Natural killer cell (primary cell): Measurements from ENCODE around the gene ANKRD63. TPM values are rescaled to one million over a fixed set of nuclear protein-coding genes. Genes with fewer than 3 reads are reported as not detected.

Experiments used
- ATAC-seq, 3 donors: fragments of 150-1000 bp in 2 of 3; fragments of 200-7000 bp in 1 of 3; cut with Tn5 transposase; 1 replicate in 1 of 3; 2 replicates in 2 of 3; pipeline ENCODE4 v1.10.0; 2021; ENCODE audit warnings: mild to moderate bottlenecking in 2 of 3, moderate library complexity in 2 of 3
- DNase-seq, 2 donors: peaks; one replicate each; pipeline versions ENCODE4 v3.0.0 to v3.0.0-alpha.2; 2013 to 2021; ENCODE audit warnings: mixed read lengths in 1 of 2
- H3K27ac ChIP-seq: one replicate; pipeline ENCODE4 v1.5.1; 2013; ENCODE audit warnings: mild to moderate bottlenecking, low read length
- H3K27me3 ChIP-seq: one replicate; pipeline ENCODE4 v1.6.1; 2013; ENCODE audit warnings: low read length; ENCODE audit not compliant: control insufficient read depth, insufficient read depth
- H3K36me3 ChIP-seq: one replicate; pipeline ENCODE4 v1.6.1; 2013; ENCODE audit warnings: low read length; ENCODE audit not compliant: control insufficient read depth, insufficient read depth
- H3K4me1 ChIP-seq: one replicate; pipeline ENCODE4 v1.6.1; 2013; ENCODE audit warnings: low read length; ENCODE audit not compliant: control insufficient read depth, insufficient read depth
- H3K4me3 ChIP-seq: one replicate; pipeline ENCODE4 v1.5.1; 2013; ENCODE audit warnings: low read length
- H3K9me3 ChIP-seq: one replicate; pipeline ENCODE4 v1.6.1; 2013; ENCODE audit warnings: low read length; ENCODE audit not compliant: control insufficient read depth, insufficient read depth
- H3K27ac Mint-ChIP-seq, 2 donors: one replicate each; pipeline ENCODE4 v1.8.0; 2022; ENCODE audit warnings: mild to moderate bottlenecking in 2 of 2, mixed read lengths in 2 of 2, moderate library complexity in 1 of 2
- H3K27me3 Mint-ChIP-seq, 2 donors: one replicate each; pipeline ENCODE4 v1.8.0; 2022; ENCODE audit warnings: low read depth in 2 of 2, mixed read lengths in 2 of 2
- H3K36me3 Mint-ChIP-seq: one replicate; pipeline ENCODE4 v1.8.0; 2022; ENCODE audit warnings: mixed read lengths
- H3K4me1 Mint-ChIP-seq, 2 donors: one replicate each; pipeline ENCODE4 v1.8.0; 2022; ENCODE audit warnings: mixed read lengths in 2 of 2
- H3K4me3 Mint-ChIP-seq: one replicate; pipeline ENCODE4 v1.8.0; 2022; ENCODE audit warnings: mild to moderate bottlenecking, moderate library complexity, mixed read lengths
- H3K9me3 Mint-ChIP-seq, 2 donors: one replicate each; pipeline ENCODE4 v1.8.0; 2022; ENCODE audit warnings: mixed read lengths in 2 of 2
- CTCF ChIP-seq: fragments of 200-600 bp; IDR thresholded peaks from one replicate; pipeline ENCODE4 v1.8.0; 2022; ENCODE audit warnings: antibody characterized with exemption
- WGBS: methylation state at CpG from one replicate; pipeline ENCODE4 v1.1.7; 2013; ENCODE audit warnings: missing lambda C conversion rate; ENCODE audit not compliant: insufficient coverage; 5-methylcytosine and 5-hydroxymethylcytosine counted together
- intact Hi-C: fragments of 100-400 bp; cut with micrococcal nuclease; formaldehyde crosslinking; loops from one replicate; pipeline ENCODE4 v1.14.2; 2022
- total RNA-seq, 4 donors: library from RNA; stranded (reverse); fragments of 120-200 nt in 1 of 4; gene quantifications; one replicate each; pipeline versions ENCODE4 v1.2.3 to v1.2.4, GENCODE V29; 2013 to 2022

The ANKRD63 gene
- total RNA-seq, 3 donors from 2014 or later (not counting 1 experiment from before 2014, with no cell fraction given), result not detected

- ATAC-seq (no peak), DNase-seq (peak in 1 of 2 donors; percentile 4)
- Histone ChIP-seq H3K27me3 (peaks cover 4% of the 10 kb centered on the region), H3K4me1 (peaks cover 7% of the 10 kb centered on the region), H3K27ac (no peak overlapping the region), H3K9me3 (no peaks in the 10 kb centered on the region), H3K36me3 (no peaks in the 10 kb centered on the region), H3K4me3 (no peak overlapping the region)
- H3K4me3 Mint-ChIP-seq, result no peak overlapping the region
- H3K36me3 Mint-ChIP-seq, result no peaks in the 10 kb centered on the region
- peaks cover 0 to 5% of the 10 kb centered on the region in 2 donors for H3K4me1 Mint-ChIP-seq
- no peak overlapping the region for H3K27ac Mint-ChIP-seq
- TF ChIP-seq CTCF, result no peak
- H3K9me3 Mint-ChIP-seq, result no peaks in the 10 kb centered on the region
- peaks cover 10 to 13% of the 10 kb centered on the region in 2 donors for H3K27me3 Mint-ChIP-seq
- WGBS, result 68% methylated on average over 7 of the region's 12 CpGs
- intact Hi-C loops, result no loop called here
Measured at GRCh38 chr15:40247406-40247971, 35.4 kb downstream of the ANKRD63 start.

- no peaks in the 10 kb centered on the region for H3K9me3 Mint-ChIP-seq
- Histone ChIP-seq H3K27me3 (peaks cover 1% of the 10 kb centered on the region), H3K36me3 (no peaks in the 10 kb centered on the region), H3K4me3 (no peak overlapping the region), H3K9me3 (no peaks in the 10 kb centered on the region), H3K4me1 (no peaks in the 10 kb centered on the region), H3K27ac (no peak overlapping the region)
- DNase-seq (peak in 1 of 2 donors; percentile 11), ATAC-seq (no peak)
- WGBS, result 91% methylated on average over 8 of the region's 8 CpGs
- H3K4me3 Mint-ChIP-seq, result no peak overlapping the region
- no peak for TF ChIP-seq CTCF
- H3K27ac Mint-ChIP-seq, result no peak overlapping the region
- peaks cover 10 to 11% of the 10 kb centered on the region in 2 donors for H3K27me3 Mint-ChIP-seq
- H3K4me1 Mint-ChIP-seq, result peaks cover 0 to 5% of the 10 kb centered on the region in 2 donors
- intact Hi-C loops, result no loop called here
- no peaks in the 10 kb centered on the region for H3K36me3 Mint-ChIP-seq
Measured at GRCh38 chr15:40246496-40247280, 36.2 kb downstream of the ANKRD63 start.

DNA sequence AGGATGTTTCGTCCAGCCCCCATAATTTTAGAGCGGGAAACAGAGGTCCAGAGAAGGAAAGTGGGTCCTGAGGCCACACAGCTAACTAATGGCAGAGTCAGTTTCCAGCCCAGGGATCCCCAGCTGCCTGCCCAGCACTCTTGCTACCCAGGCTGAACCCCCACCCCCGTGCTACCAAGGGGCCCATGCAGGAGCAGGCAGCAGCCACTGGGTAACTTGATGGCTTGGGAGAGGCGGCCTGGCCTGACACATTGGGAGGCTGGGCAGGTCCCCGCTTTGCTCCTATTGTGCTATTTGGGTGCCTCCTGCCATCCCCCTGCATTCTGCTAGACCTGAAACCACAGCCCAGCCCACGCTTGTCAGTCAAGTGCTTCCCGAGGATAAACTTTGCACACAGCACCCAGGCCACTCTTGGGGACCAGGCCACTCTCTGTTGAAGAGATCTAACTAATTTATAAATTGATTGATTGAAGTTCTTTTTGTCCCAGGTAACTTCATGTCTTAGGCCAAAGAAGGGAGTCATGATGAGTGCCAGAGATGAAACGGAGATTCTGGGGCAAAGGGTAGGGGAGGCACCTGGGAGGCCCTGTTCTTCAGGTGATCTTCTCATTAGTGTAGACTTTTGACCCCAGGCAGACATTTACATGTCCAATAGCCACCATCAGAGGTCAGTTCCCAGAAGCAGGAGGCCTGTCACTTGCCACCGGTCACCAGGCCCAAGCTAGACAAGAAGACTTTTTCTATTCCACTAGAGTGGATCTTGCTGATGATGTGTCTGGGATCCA lies 37.0 kb downstream of the ANKRD63 start:
- 77% methylated on average over 8 of the region's 9 CpGs for WGBS
- ATAC-seq, result no peak

More for the DNA sequence above, 37.0 kb downstream of the ANKRD63 start:
- intact Hi-C loops, result no loop called here
- Histone ChIP-seq H3K9me3 (no peaks in the 10 kb centered on the region), H3K36me3 (no peaks in the 10 kb centered on the region), H3K4me3 (no peak overlapping the region), H3K27ac (no peak overlapping the region), H3K27me3 (no peaks in the 10 kb centered on the region), H3K4me1 (no peaks in the 10 kb centered on the region)
- Mint-ChIP-seq H3K27ac (no peak overlapping the region), H3K27me3 (peaks cover 3 to 4% of the 10 kb centered on the region in 2 donors), H3K4me3 (no peak overlapping the region), H3K9me3 (no peaks in the 10 kb centered on the region), H3K4me1 (no peaks in the 10 kb centered on the region), H3K36me3 (no peaks in the 10 kb centered on the region)
- no peak for DNase-seq
- no peak for TF ChIP-seq CTCF
